ENCODE data around the gene SULT2B1.

SULT2B1 gene

GRCh38 chr19:48561412-48561811, 9.4 kb downstream of the SULT2B1 start:
- TF ChIP-seq, protein P1, sequence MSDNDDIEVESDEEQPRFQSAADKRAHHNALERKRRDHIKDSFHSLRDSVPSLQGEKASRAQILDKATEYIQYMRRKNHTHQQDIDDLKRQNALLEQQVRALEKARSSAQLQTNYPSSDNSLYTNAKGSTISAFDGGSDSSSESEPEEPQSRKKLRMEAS (IDR thresholded peaks at IDR 0.05; ENCODE audit: low read depth, low read length): no peak
- no peak for DNase-seq (ENCODE audit: low read depth)
- H3K4me3 ChIP-seq (ENCODE audit: low read depth, low read length): no peak overlapping the region

DNA sequence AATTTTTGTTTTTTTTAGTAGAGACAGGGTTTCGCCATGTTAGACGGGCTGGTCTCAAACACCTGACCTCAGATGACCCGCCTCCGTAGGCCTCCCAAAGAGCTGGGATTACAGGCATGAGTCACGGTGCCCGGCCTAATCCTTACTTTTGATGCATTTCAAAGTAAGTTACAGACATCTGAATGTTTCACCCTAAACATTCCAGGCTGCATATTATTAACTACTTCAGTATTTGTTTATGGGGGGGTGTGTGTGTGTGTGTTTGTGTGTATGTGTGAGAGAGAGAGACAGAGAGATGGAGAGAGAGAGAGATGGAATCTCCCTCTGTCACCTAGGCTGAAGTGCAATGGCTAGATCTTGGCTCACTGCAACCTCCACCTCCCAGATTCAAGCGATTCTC, 13.1 kb downstream of the SULT2B1 start:
- TF ChIP-seq, protein P1 (IDR thresholded peaks at IDR 0.05; ENCODE audit: low read depth, low read length): no peak
- TF ChIP-seq, protein P2, sequence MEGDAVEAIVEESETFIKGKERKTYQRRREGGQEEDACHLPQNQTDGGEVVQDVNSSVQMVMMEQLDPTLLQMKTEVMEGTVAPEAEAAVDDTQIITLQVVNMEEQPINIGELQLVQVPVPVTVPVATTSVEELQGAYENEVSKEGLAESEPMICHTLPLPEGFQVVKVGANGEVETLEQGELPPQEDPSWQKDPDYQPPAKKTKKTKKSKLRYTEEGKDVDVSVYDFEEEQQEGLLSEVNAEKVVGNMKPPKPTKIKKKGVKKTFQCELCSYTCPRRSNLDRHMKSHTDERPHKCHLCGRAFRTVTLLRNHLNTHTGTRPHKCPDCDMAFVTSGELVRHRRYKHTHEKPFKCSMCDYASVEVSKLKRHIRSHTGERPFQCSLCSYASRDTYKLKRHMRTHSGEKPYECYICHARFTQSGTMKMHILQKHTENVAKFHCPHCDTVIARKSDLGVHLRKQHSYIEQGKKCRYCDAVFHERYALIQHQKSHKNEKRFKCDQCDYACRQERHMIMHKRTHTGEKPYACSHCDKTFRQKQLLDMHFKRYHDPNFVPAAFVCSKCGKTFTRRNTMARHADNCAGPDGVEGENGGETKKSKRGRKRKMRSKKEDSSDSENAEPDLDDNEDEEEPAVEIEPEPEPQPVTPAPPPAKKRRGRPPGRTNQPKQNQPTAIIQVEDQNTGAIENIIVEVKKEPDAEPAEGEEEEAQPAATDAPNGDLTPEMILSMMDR (IDR thresholded peaks at IDR 0.05; ENCODE audit: low read depth, low read length): no peak
- no peak for TF ChIP-seq POLR2A (IDR thresholded peaks at IDR 0.05; ENCODE audit: extremely low read depth, insufficient read length)
- no peak overlapping the region for H3K4me3 ChIP-seq (ENCODE audit: low read depth, low read length)
- DNase-seq (ENCODE audit: low read depth): peak; percentile 80

- TF ChIP-seq POLR2A (IDR thresholded peaks at IDR 0.05; ENCODE audit: extremely low read depth, insufficient read length) (no peak), MYC (IDR thresholded peaks at IDR 0.05; ENCODE audit: low read depth, low read length) (no peak)
- TF ChIP-seq, protein P1 (IDR thresholded peaks at IDR 0.05; ENCODE audit: low read depth, low read length): peak; percentile 33; the same call in 1 of the 2 replicates
- DNase-seq (ENCODE audit: low read depth): peak; percentile 93
- H3K4me3 ChIP-seq (ENCODE audit: low read depth, low read length): no peak overlapping the region
Observed at GRCh38 chr19:48568345-48568886, 16.4 kb downstream of the SULT2B1 start.

- TF ChIP-seq, protein P1 (IDR thresholded peaks at IDR 0.05; ENCODE audit: low read depth, low read length): no peak
- TF ChIP-seq MYC (IDR thresholded peaks at IDR 0.05; ENCODE audit: low read depth, low read length) (no peak), POLR2A (IDR thresholded peaks at IDR 0.05; ENCODE audit: extremely low read depth, insufficient read length) (no peak)
- TF ChIP-seq, protein P2 (IDR thresholded peaks at IDR 0.05; ENCODE audit: low read depth, low read length): no peak
- H3K4me3 ChIP-seq (ENCODE audit: low read depth, low read length): no peak overlapping the region
- DNase-seq (ENCODE audit: low read depth): no peak
Observed at GRCh38 chr19:48569814-48570213, 17.8 kb downstream of the SULT2B1 start.

GRCh38 chr19:48571378-48572162, 19.6 kb downstream of the SULT2B1 start:
- no peak overlapping the region for H3K4me3 ChIP-seq (ENCODE audit: low read depth, low read length)
- no peak for DNase-seq (ENCODE audit: low read depth)
- TF ChIP-seq, protein P1 (IDR thresholded peaks at IDR 0.05; ENCODE audit: low read depth, low read length): no peak
- TF ChIP-seq MYC (IDR thresholded peaks at IDR 0.05; ENCODE audit: low read depth, low read length) (no peak), POLR2A (IDR thresholded peaks at IDR 0.05; ENCODE audit: extremely low read depth, insufficient read length) (no peak)
- TF ChIP-seq, protein P2 (IDR thresholded peaks at IDR 0.05; ENCODE audit: low read depth, low read length): no peak

DNA sequence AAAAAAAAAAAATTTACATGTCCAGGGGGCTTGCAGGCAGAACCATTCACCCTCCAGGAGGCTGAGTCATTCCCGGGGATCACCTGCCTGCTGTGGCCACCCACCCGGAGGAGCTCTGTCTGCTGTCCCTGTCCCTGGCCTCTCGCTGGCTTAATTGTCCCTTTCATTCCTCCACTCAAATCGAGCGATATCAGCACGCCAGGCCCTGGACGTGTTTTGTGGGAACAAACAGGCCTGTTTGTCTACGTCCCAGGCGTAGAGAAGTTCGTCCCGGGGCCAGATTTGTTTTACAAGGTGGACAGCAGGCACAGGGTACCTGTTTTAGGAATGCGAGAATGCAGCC, 21.2 kb downstream of the SULT2B1 start:
- DNase-seq (ENCODE audit: low read depth): no peak
- TF ChIP-seq, protein P1 (IDR thresholded peaks at IDR 0.05; ENCODE audit: low read depth, low read length): no peak
- no peak for TF ChIP-seq POLR2A (IDR thresholded peaks at IDR 0.05; ENCODE audit: extremely low read depth, insufficient read length)
- TF ChIP-seq, protein P2 (IDR thresholded peaks at IDR 0.05; ENCODE audit: low read depth, low read length): no peak
- TF ChIP-seq MYC (IDR thresholded peaks at IDR 0.05; ENCODE audit: low read depth, low read length): no peak
- no peak overlapping the region for H3K4me3 ChIP-seq (ENCODE audit: low read depth, low read length)

All from NB4 (cell line).